ENCODE measurements around the gene SEMA3D. TPM values are rescaled to one million over a fixed set of nuclear protein-coding genes. Genes with fewer than 3 reads are reported as not detected.

Gene SEMA3D
- total RNA-seq, 1 experiment from 2014 or later = 0.61 TPM

DNA sequence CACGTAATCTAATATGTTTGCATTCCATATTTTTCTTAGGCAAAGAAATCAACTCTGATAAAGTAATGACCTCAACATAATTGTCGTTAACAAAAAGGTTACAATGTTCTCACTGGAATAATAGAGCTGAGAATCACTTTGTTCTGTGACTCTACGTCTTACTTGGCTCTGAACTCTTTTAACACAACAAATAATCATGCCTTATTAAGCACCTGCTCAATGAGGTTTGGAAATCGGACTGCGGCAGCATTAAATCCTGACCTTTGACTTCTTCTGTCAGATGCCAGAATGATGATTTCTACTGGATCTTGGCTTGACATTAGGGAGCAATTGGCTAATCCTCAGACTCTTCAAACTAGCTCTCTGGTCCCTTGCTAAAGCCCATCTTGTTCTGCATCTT is 233.6 kb downstream of the SEMA3D start:
- Histone ChIP-seq H3K4me1 (no peaks in the 10 kb centered on the region), H3K27me3 (replicated peaks; ENCODE audit: control insufficient read depth, insufficient read depth, low read length) (no peaks in the 10 kb centered on the region), H3K9me3 (no peaks in the 10 kb centered on the region), H3K4me3 (ENCODE audit: low read depth, low read length) (no peak overlapping the region), H3K36me3 (ENCODE audit: control insufficient read depth, insufficient read depth, low read length) (no peaks in the 10 kb centered on the region)
- ChIA-PET POLR2A (no interaction called here), CTCF (no interaction called here)
- Mint-ChIP-seq H3K27me3 (ENCODE audit: insufficient read depth, unreplicated experiment) (no peaks in the 10 kb centered on the region), H3K9me3 (ENCODE audit: unreplicated experiment) (no peaks in the 10 kb centered on the region), H3K4me3 (ENCODE audit: unreplicated experiment) (no peak overlapping the region), H3K36me3 (ENCODE audit: insufficient read depth, unreplicated experiment) (no peaks in the 10 kb centered on the region), H3K27ac (ENCODE audit: unreplicated experiment) (no peak overlapping the region), H3K4me1 (ENCODE audit: low read depth, unreplicated experiment) (peaks cover 6% of the 10 kb centered on the region)
- BruUV-seq (replicated peaks) = no TSS peak
- no peak for DNase-seq
- intact Hi-C loops (cut with micrococcal nuclease; ENCODE audit: unreplicated experiment) = no loop called here
- TF ChIP-seq, protein P1, sequence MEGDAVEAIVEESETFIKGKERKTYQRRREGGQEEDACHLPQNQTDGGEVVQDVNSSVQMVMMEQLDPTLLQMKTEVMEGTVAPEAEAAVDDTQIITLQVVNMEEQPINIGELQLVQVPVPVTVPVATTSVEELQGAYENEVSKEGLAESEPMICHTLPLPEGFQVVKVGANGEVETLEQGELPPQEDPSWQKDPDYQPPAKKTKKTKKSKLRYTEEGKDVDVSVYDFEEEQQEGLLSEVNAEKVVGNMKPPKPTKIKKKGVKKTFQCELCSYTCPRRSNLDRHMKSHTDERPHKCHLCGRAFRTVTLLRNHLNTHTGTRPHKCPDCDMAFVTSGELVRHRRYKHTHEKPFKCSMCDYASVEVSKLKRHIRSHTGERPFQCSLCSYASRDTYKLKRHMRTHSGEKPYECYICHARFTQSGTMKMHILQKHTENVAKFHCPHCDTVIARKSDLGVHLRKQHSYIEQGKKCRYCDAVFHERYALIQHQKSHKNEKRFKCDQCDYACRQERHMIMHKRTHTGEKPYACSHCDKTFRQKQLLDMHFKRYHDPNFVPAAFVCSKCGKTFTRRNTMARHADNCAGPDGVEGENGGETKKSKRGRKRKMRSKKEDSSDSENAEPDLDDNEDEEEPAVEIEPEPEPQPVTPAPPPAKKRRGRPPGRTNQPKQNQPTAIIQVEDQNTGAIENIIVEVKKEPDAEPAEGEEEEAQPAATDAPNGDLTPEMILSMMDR (IDR thresholded peaks at IDR 0.05; ENCODE audit: insufficient read depth in 1 of 2, low read depth in 1 of 2, low read length in 1 of 2, severe bottlenecking in 1 of 2, unreplicated experiment in 1 of 2) = no peak

DNA sequence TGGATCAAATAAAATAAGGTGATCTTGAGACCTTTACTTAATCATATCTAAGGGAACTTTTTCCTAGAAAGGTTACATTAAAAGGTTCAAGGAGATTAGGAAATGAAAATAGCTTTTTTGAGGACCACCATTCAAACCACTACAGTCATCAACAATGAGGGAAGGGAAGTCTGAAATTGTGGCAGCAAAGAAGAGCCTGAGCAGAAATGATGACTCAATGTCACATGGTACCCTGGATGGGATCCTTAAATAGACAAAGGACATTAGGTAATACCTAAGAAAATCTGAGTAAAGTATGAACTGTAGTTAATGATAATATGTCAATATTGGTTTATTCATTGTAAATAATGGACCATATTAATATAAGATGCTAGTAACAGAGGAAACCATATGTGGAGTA is 236.0 kb downstream of the SEMA3D start:
- no peak for DNase-seq
- no peaks in the 10 kb centered on the region for H3K27me3 Mint-ChIP-seq (ENCODE audit: insufficient read depth, unreplicated experiment)
- no peak overlapping the region for H3K4me3 ChIP-seq (ENCODE audit: low read depth, low read length)
- TF ChIP-seq, protein P1 (IDR thresholded peaks at IDR 0.05; ENCODE audit: insufficient read depth in 1 of 2, low read depth in 1 of 2, low read length in 1 of 2, severe bottlenecking in 1 of 2, unreplicated experiment in 1 of 2) = no peak
- POLR2A ChIA-PET = no interaction called here
- intact Hi-C loops (cut with micrococcal nuclease; ENCODE audit: unreplicated experiment) = no loop called here
- no peaks in the 10 kb centered on the region for H3K9me3 Mint-ChIP-seq (ENCODE audit: unreplicated experiment)
- H3K36me3 ChIP-seq (ENCODE audit: control insufficient read depth, insufficient read depth, low read length) = no peaks in the 10 kb centered on the region
- H3K9me3 ChIP-seq = no peaks in the 10 kb centered on the region
- BruUV-seq (replicated peaks) = no TSS peak
- H3K4me1 Mint-ChIP-seq (ENCODE audit: low read depth, unreplicated experiment) = peaks cover 6% of the 10 kb centered on the region
- CTCF ChIA-PET = no interaction called here
- H3K4me3 Mint-ChIP-seq (ENCODE audit: unreplicated experiment) = no peak overlapping the region
- H3K27ac Mint-ChIP-seq (ENCODE audit: unreplicated experiment) = no peak overlapping the region
- H3K27me3 ChIP-seq (replicated peaks; ENCODE audit: control insufficient read depth, insufficient read depth, low read length) = no peaks in the 10 kb centered on the region
- no peaks in the 10 kb centered on the region for H3K4me1 ChIP-seq
- no peaks in the 10 kb centered on the region for H3K36me3 Mint-ChIP-seq (ENCODE audit: insufficient read depth, unreplicated experiment)

DNA sequence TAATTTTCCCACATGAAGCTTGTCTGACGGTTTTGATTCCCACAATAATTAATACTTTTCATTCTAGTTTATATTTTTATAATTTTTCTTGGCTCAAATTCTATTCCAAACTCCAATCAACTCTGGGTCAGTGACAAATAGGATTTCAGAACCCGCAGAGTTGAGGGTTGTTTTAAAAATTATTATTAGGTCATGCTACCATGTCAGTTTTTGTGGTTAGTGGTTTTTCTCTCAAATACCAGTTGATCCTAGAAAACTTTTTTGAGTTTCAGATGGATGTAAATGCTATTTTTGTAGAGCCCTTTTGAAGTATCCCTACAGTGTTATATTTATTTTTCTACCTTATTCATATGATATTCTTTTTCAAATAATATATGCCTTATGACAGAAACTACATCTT is 237.4 kb downstream of the SEMA3D start:
- Histone ChIP-seq H3K4me3 (ENCODE audit: low read depth, low read length) (no peak overlapping the region), H3K9me3 (no peaks in the 10 kb centered on the region), H3K27me3 (replicated peaks; ENCODE audit: control insufficient read depth, insufficient read depth, low read length) (no peaks in the 10 kb centered on the region), H3K36me3 (ENCODE audit: control insufficient read depth, insufficient read depth, low read length) (no peaks in the 10 kb centered on the region), H3K4me1 (no peaks in the 10 kb centered on the region)
- no TSS peak for BruUV-seq (replicated peaks)
- Mint-ChIP-seq H3K27me3 (ENCODE audit: insufficient read depth, unreplicated experiment) (no peaks in the 10 kb centered on the region), H3K4me3 (ENCODE audit: unreplicated experiment) (no peak overlapping the region), H3K36me3 (ENCODE audit: insufficient read depth, unreplicated experiment) (no peaks in the 10 kb centered on the region), H3K27ac (ENCODE audit: unreplicated experiment) (no peak overlapping the region), H3K9me3 (ENCODE audit: unreplicated experiment) (no peaks in the 10 kb centered on the region), H3K4me1 (ENCODE audit: low read depth, unreplicated experiment) (peaks cover 6% of the 10 kb centered on the region)
- TF ChIP-seq, protein P1 (IDR thresholded peaks at IDR 0.05; ENCODE audit: insufficient read depth in 1 of 2, low read depth in 1 of 2, low read length in 1 of 2, severe bottlenecking in 1 of 2, unreplicated experiment in 1 of 2) = no peak
- ChIA-PET POLR2A (no interaction called here), CTCF (no interaction called here)
- intact Hi-C loops (cut with micrococcal nuclease; ENCODE audit: unreplicated experiment) = no loop called here
- DNase-seq = no peak

All from Caco-2 (cell line).